Fibroblast of mammary gland (primary cell): Measurements from ENCODE around the gene THAP5.
"Not testable (repeated sequence)": the region's sequence is repeated elsewhere in the genome, so short reads cannot be mapped to it uniquely, and the experiment has no call there.

Experiments used
- DNase-seq: peaks from one replicate; pipeline ENCODE4 v3.0.0-alpha.2; 2010; ENCODE audit warnings: low read depth
- H3K4me3 ChIP-seq: 2 replicates; pipeline ENCODE4 v1.5.1; 2011; ENCODE audit warnings: low read depth, mild to moderate bottlenecking, low read length, moderate library complexity; ENCODE audit not compliant: control insufficient read depth
- TF ChIP-seq, protein P1 (sequence below): conservative IDR thresholded peaks from 2 replicates; pipeline ENCODE4 v1.5.1; 2011; ENCODE audit warnings: low read depth, low read length, inconsistent platforms; ENCODE audit not compliant: control insufficient read depth, insufficient read depth

Gene THAP5

DNA sequence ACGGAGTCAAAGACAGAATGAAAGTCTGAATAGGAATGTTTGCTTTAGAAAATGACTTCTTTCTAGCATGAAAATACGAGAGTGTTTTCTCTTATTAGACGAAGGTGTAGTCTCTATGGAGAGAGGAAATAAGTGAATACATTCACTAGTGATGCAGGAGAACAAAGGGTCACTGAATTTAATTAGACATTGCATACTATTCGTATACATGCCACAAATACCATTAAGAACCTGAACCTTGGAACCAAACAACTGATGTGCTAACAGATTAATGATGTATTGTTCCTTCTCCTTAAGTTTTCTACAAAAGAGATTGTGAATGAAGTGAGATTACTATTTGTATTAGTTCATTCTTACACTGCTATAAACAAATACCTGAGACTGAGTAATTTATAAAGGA lies 10.3 kb downstream of the THAP5 start:
- H3K4me3 ChIP-seq = no peak overlapping the region
- no peak for DNase-seq
- TF ChIP-seq, protein P1, sequence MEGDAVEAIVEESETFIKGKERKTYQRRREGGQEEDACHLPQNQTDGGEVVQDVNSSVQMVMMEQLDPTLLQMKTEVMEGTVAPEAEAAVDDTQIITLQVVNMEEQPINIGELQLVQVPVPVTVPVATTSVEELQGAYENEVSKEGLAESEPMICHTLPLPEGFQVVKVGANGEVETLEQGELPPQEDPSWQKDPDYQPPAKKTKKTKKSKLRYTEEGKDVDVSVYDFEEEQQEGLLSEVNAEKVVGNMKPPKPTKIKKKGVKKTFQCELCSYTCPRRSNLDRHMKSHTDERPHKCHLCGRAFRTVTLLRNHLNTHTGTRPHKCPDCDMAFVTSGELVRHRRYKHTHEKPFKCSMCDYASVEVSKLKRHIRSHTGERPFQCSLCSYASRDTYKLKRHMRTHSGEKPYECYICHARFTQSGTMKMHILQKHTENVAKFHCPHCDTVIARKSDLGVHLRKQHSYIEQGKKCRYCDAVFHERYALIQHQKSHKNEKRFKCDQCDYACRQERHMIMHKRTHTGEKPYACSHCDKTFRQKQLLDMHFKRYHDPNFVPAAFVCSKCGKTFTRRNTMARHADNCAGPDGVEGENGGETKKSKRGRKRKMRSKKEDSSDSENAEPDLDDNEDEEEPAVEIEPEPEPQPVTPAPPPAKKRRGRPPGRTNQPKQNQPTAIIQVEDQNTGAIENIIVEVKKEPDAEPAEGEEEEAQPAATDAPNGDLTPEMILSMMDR = no peak

DNA sequence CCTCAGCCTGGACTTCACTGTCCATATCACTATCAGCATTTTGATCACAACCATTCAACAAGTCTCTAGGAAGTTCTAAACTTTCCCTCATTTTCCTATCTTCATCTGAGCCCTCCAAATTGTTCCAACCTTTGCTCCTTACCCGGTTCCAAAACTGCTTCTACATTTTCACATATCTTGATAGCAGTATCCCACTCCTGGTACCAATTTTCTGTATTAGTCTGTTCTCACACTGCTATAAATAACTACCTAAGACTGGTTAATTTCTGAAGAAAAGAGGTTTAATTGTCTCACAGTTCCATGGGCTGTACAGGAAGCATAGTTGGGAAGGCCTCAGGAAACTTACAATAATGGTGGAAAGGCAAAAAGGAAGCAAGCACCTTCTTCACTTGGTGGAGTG lies 11.9 kb downstream of the THAP5 start:
- TF ChIP-seq, protein P1 = no peak
- no peak for DNase-seq
- H3K4me3 ChIP-seq = no peak overlapping the region

DNA sequence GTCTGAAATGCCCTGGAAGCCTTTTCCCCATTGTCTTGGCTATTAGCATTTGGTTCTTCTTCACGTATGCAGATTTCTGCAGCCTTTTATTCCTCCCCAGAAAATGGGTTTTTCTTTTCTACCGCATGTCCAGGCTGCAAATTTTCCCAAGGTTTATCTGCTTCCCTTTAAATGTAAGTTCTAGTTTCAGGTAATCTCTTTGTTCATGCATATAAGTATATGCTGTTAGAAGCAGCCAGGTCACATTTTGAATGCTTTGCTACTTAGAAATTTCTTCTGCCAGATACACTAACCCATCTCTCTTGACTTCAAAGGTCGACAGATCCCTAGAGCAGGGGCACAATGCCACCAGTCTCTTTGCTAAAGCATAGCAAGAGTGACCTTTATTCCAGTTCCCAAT lies 12.3 kb downstream of the THAP5 start:
- no peak for DNase-seq
- TF ChIP-seq, protein P1 = no peak

DNA sequence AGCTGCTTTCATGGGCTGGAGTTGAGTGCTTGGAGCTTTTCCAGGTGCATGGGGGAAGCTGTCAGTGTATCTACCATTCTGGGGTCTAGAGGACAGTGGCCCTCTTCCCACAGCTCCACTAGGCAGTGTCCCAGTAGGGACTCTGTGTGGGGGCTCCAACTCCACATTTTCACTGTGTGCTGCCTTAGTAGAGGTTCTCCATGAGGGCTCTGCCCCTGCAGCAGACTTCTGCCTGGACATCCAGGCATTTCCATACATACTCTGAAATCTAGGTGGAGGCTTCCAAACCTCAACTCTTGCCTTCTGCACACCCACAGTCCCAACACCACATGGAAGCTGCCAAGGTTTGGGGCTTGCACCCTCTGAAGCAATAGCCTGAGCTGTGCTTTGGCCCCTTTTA lies 12.8 kb downstream of the THAP5 start:
- H3K4me3 ChIP-seq, DNase-seq: not testable (repeated sequence)

More for the DNA sequence above, 12.3 kb downstream of the THAP5 start:
- no peak overlapping the region for H3K4me3 ChIP-seq

DNA sequence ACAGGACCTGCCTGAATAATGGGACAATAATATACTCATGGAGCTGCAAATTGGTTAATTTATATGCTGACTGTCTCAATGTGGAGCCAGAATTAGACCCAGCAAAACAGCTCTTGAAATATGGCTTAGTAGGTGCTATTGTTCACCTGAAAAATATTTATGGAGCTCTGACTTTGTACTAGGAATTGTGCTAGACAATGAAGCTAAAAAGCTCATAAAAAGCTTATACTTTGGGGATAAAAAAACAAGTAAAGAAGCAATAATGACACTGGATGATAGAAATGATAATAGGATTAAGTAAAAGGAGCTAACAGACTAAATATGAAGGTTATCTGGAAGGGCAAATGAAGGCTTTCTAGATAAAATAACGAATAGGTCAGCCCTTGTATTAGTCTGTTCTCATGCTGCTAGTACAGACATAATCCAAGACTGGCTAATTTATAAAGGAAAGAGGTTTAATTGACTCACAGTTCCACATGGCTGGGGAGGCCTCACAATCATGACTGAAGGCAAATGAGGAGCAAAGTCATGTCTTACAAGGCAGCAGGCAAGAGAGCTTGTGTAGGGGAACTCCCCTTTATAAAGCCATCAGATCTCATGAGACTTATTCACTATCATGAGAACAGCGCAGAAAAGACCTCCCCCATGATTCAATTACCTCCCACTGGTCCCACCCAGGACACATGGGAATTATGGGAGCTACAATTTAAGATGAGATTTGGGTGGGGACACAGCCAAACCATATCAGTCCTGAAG lies 21.2 kb downstream of the THAP5 start:
- DNase-seq = not testable (repeated sequence)

DNA sequence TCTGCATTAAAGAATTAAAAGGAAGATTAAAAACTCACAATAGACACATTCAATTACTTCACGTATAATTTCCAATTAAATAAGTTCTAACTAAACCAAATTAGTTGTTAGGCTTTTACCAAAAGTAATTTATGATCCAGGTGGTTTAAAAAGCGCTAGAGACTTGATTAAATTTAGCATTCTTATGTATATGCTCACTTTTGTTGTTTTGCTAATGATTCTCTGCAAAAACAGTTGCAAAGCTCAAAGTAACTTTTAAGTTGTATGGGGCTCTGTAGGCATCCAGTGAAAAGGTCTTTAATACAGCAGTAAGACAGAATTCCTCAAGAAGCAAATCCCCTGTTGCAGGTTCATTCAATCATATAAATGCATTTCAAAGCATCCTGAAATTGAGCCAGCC lies 28.0 kb downstream of the THAP5 start:
- TF ChIP-seq, protein P1 = no peak
- H3K4me3 ChIP-seq = no peak overlapping the region
- no peak for DNase-seq

More for the DNA sequence above, 21.2 kb downstream of the THAP5 start:
- not testable (repeated sequence) for H3K4me3 ChIP-seq

DNA sequence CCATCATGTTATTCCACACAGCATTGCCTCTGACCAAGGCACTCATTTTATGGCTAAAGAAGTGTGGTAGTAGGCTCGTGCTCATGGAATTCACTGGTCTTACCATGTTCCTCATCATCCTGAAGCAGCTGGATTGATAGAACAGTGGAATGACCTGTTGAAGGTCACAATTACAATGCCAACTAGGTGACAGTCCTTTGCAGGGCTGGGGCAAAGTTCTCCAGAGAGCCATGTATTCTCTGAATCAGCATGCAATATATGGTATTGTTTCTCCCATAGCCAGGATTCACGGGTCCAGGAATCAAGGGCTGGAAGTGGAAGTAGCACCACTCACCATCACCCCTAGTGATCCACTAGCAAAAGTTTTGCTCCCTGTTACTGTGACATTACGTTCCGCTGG lies 30.8 kb downstream of the THAP5 start:
- H3K4me3 ChIP-seq, DNase-seq: not testable (repeated sequence)

DNA sequence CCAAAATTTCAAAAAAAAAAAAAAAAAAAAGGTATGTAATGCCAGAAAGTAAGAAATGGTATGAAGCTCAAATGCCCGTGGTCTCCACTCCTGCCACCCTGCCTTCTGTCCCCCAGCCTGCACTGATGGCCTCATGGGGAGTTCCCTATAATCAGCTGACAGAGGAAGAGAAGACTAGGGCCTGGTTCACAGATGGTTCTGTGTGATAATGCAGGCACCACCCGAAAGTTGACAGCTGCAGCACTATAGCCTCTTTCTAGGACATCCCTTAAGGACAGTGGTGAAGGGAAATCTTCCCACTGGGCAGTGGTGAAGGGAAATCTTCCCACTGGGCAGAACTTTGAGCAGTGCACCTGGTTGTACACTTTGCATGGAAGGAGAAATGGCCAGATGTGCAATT lies 31.3 kb downstream of the THAP5 start:
- H3K4me3 ChIP-seq, DNase-seq: not testable (repeated sequence)

DNA sequence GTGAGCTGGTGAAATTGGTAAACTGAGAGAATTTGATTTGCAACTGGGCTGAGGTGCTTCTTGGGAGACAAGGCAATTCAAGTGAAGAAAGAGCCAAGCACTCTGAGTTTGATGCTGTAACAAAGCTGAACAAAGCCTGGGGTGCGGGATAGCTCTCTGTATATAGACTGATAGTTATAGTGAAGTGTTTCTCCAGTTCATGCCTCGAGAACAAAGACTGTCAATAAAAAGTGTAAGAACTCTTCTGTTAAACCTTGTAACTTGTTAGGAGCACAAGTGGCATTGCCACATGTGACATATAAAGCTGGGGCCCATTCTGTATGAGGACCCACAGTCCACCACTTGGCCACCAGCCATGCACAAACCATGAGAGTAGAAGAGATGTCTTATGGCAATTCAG lies 32.3 kb downstream of the THAP5 start:
- TF ChIP-seq, protein P1 = no peak
- H3K4me3 ChIP-seq = no peak overlapping the region
- DNase-seq = no peak
